ENCODE measurements around the gene RBSN.

RBSN gene

GRCh38 chr3:15097891-15098290 is 1.1 kb downstream of the RBSN start:
- peak; percentile 76 for DNase-seq

GRCh38 chr3:15096046-15096445 is 2.9 kb downstream of the RBSN start:
- no peak for DNase-seq

- no peak for DNase-seq
These were observed 4.6 kb downstream of the RBSN start for GRCh38 chr3:15094187-15094875.

GRCh38 chr3:15092686-15093085 is 6.3 kb downstream of the RBSN start:
- DNase-seq, result no peak

- DNase-seq, result no peak
These were observed 7.4 kb downstream of the RBSN start for GRCh38 chr3:15091575-15091974.

GRCh38 chr3:15089201-15089600 is 9.7 kb downstream of the RBSN start:
- no peak for DNase-seq

- DNase-seq, result no peak
These were observed 12.2 kb downstream of the RBSN start for GRCh38 chr3:15086699-15087098.

GRCh38 chr3:15086263-15086662 is 12.7 kb downstream of the RBSN start:
- no peak for DNase-seq

- DNase-seq, result no peak
These were observed 15.7 kb downstream of the RBSN start for GRCh38 chr3:15083252-15083651.

GRCh38 chr3:15081960-15082664 is 16.8 kb downstream of the RBSN start:
- DNase-seq, result no peak

- no peak for DNase-seq
These were observed 19.9 kb downstream of the RBSN start for GRCh38 chr3:15079091-15079490.

- no peak for DNase-seq
These were observed 24.4 kb downstream of the RBSN start for GRCh38 chr3:15074500-15074899.

GRCh38 chr3:15071699-15072098 is 27.2 kb downstream of the RBSN start:
- DNase-seq, result no peak

- DNase-seq, result no peak
These were observed 29.5 kb downstream of the RBSN start for GRCh38 chr3:15069441-15069840.

GRCh38 chr3:15066467-15066866 is 32.5 kb downstream of the RBSN start:
- DNase-seq, result no peak

GRCh38 chr3:15065550-15066007 is 33.4 kb downstream of the RBSN start:
- no peak for DNase-seq

GRCh38 chr3:15064835-15065549 is 34.0 kb downstream of the RBSN start, which contains the start of gene MRPS25:
MRPS25 (minus strand) TSS chr3:15065315; CDS start chr3:15065194, 121 bp downstream.
- peak; percentile 93 for DNase-seq

GRCh38 chr3:15064299-15064834 is 34.6 kb downstream of the RBSN start:
- no peak for DNase-seq

- no peak for DNase-seq
These were observed 35.2 kb downstream of the RBSN start for GRCh38 chr3:15063656-15064286.

- DNase-seq, result no peak
These were observed 35.7 kb downstream of the RBSN start for GRCh38 chr3:15063238-15063637.

- DNase-seq, result no peak
These were observed 38.9 kb downstream of the RBSN start for GRCh38 chr3:15060029-15060428.

GRCh38 chr3:15056676-15057404 is 42.1 kb downstream of the RBSN start:
- DNase-seq, result no peak
